IPS-18a (cell line): ENCODE data around the gene VSIG10L2.

Source experiments
- H3K27ac ChIP-seq: one replicate; pipeline ENCODE4 v1.5.1; 2013; ENCODE audit warnings: low read length
- H3K27me3 ChIP-seq: one replicate; pipeline ENCODE4 v1.6.1; 2013; ENCODE audit warnings: mild to moderate bottlenecking, low read length; ENCODE audit not compliant: control insufficient read depth, insufficient read depth
- H3K36me3 ChIP-seq: one replicate; pipeline ENCODE4 v1.6.1; 2013; ENCODE audit warnings: low read depth, low read length; ENCODE audit not compliant: control insufficient read depth
- H3K4me1 ChIP-seq: one replicate; pipeline ENCODE4 v1.6.1; 2013; ENCODE audit warnings: low read depth, low read length; ENCODE audit not compliant: control insufficient read depth
- H3K4me3 ChIP-seq: one replicate; pipeline ENCODE4 v1.5.1; 2013; ENCODE audit warnings: low read length
- H3K9ac ChIP-seq: one replicate; pipeline ENCODE4 v1.6.1; 2013; ENCODE audit warnings: mild to moderate bottlenecking, low read length, moderate library complexity
- H3K9me3 ChIP-seq: one replicate; pipeline ENCODE4 v1.6.1; 2013; ENCODE audit warnings: low read depth, low read length; ENCODE audit not compliant: control insufficient read depth

VSIG10L2 gene

DNA sequence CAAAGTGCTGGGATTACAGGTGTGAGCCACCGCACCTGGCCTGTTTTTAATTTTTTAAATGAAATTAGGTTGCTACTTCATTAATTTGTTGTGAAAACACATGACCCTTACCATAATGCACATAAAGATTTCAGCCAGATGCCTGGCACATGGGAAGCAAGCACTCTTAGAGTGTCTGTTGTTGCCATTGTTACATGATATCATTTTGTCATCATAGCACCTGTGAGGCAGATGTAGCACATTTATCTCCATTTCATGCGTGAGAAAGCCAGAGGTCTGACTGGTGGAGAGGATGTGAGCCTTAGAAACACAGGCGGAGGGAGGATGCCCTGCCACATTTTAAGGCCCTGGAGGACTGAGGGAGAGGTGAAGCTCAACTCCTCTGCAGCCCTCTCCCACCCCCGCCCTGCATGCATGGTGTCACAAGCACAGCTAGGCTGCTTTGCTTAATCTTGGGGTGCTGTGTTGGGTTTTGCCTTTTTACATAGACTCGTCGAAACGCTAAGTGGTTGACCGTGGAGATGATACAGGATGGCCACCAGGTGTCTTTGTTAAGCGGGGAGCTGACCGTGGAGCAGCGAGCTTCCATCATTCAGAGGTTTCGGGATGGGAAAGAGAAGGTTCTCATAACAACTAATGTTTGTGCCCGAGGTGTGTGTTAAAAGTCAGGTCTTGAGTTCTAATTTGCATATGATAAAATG, 27.6 kb upstream of the VSIG10L2 start:
- Histone ChIP-seq H3K9ac (no peak overlapping the region), H3K4me1 (no peaks in the 10 kb centered on the region), H3K36me3 (no peaks in the 10 kb centered on the region), H3K9me3 (no peaks in the 10 kb centered on the region), H3K4me3 (no peak overlapping the region), H3K27me3 (no peaks in the 10 kb centered on the region), H3K27ac (no peak overlapping the region)

DNA sequence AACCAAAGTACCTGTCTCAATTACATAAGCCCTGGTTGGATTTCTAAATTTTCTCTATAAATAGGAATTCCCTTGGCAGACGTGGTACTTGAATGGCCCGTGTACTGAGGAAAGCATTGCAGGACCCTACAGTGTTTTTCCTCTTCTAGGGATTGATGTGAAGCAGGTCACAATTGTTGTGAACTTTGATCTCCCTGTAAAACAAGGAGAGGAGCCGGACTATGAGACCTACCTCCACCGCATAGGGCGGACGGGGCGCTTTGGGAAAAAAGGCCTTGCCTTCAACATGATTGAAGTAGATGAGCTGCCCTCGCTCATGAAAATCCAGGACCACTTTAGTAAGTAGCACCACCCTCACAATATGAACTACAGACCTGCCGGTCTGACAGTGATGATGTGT, 24.8 kb upstream of the VSIG10L2 start:
- no peaks in the 10 kb centered on the region for H3K27me3 ChIP-seq
- H3K36me3 ChIP-seq: no peaks in the 10 kb centered on the region
- no peaks in the 10 kb centered on the region for H3K4me1 ChIP-seq
- H3K27ac ChIP-seq: no peak overlapping the region
- H3K4me3 ChIP-seq: no peak overlapping the region
- H3K9me3 ChIP-seq: no peaks in the 10 kb centered on the region
- no peak overlapping the region for H3K9ac ChIP-seq

DNA sequence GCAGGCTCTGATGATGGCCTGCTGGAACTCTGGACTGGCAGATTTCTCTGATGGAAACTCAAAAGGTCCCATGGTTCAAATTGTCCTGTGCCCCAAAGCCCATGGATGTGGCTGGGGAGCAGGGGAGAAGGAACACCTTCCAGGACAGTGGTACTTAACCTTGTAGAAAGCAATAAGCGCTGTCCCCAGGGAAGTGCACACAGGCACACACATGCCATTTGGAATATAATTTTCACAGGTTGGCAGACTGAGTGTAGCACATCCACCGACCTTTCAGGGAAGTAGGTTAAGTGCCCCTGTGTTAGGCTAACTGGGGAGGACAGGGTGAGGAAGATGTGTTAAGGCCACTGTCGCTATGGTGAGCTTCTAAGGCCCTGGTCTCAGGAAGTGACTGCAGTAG, 23.7 kb upstream of the VSIG10L2 start:
- Histone ChIP-seq H3K4me3 (no peak overlapping the region), H3K4me1 (no peaks in the 10 kb centered on the region), H3K9ac (no peak overlapping the region), H3K27me3 (no peaks in the 10 kb centered on the region), H3K27ac (no peak overlapping the region), H3K36me3 (no peaks in the 10 kb centered on the region), H3K9me3 (no peaks in the 10 kb centered on the region)

DNA sequence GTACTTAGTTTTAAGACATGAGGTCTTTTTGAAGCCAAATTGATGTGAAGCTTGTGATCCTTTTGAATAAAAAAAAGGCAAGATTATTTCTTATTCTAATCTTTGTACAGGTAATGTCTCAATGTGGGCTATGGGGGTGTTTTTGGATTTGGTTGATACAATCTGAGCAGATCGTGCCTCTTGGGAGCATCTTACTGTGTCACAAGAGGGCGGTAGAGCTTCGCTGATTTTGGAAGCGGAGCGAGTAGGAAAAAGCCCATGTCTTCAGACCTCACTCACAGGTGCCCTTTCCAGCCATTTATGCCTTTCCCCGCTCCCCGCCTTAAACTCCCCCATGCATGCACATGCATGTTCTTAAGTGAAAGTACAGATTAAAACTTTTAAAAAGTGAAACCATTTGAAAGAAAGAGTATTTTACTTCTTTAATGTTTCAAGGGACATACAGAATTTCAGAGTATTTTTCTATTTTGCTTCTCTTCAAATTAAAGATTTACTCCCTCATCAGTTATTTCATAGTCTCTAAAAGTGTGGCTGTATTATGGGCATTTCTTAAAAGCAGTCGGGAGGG, 22.7 kb upstream of the VSIG10L2 start:
- H3K36me3 ChIP-seq: no peaks in the 10 kb centered on the region
- no peak overlapping the region for H3K4me3 ChIP-seq
- H3K27ac ChIP-seq: no peak overlapping the region
- no peaks in the 10 kb centered on the region for H3K9me3 ChIP-seq
- no peaks in the 10 kb centered on the region for H3K27me3 ChIP-seq
- H3K4me1 ChIP-seq: no peaks in the 10 kb centered on the region
- H3K9ac ChIP-seq: no peak overlapping the region

DNA sequence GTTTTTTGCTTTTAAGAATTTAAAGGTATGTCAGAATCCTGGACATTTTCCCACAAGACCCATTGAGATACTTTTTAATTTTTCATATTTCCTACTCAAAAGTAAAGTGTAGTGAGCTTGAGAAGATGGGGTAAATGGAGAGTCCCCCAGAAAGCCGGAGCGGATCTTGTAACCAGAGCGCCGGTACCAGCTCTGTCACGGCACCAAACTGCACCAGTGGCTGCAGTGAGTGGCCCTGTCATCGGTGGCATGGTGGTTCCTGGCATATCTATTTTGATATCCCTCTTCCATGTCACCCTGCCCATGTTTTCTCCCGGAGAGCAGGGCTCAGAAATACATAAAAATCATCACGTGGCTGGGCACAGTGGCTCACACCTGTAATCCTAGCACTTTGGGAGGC, 22.2 kb upstream of the VSIG10L2 start:
- H3K27me3 ChIP-seq: no peaks in the 10 kb centered on the region
- H3K27ac ChIP-seq: no peak overlapping the region
- no peaks in the 10 kb centered on the region for H3K9me3 ChIP-seq
- no peaks in the 10 kb centered on the region for H3K4me1 ChIP-seq
- H3K36me3 ChIP-seq: no peaks in the 10 kb centered on the region
- no peak overlapping the region for H3K4me3 ChIP-seq
- H3K9ac ChIP-seq: no peak overlapping the region

DNA sequence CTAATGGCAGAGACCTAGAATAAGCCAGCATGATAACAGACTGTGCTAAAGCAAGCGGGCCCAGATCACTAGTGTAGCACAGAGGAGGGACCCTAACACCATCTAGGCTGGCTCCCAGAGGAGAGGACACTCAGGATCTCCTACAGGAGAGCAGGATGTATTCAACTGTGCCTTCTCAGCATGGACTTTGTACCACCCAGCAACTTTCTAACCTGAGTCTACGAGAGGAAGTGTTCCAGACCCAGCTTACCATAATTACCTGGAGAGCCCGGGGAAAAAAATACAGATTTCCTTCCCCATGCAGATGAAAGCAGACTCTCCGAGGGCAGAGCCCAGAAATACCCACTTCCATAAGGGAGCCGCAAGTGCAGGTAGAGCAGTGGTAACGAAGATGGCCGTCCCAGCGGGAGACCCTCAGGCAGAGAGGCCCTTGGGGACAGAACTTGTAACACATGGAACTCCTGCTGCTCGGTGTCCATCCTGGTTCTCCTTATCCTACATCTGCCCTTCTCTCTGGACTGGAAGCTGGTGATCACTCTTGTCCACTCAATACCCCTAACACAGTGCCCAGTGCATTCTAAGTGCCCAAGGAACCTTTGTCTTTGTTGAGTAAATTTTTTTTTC, 21.3 kb upstream of the VSIG10L2 start:
- H3K9me3 ChIP-seq: no peaks in the 10 kb centered on the region
- no peak overlapping the region for H3K9ac ChIP-seq
- no peaks in the 10 kb centered on the region for H3K27me3 ChIP-seq
- no peaks in the 10 kb centered on the region for H3K36me3 ChIP-seq
- no peak overlapping the region for H3K27ac ChIP-seq
- no peaks in the 10 kb centered on the region for H3K4me1 ChIP-seq
- no peak overlapping the region for H3K4me3 ChIP-seq

DNA sequence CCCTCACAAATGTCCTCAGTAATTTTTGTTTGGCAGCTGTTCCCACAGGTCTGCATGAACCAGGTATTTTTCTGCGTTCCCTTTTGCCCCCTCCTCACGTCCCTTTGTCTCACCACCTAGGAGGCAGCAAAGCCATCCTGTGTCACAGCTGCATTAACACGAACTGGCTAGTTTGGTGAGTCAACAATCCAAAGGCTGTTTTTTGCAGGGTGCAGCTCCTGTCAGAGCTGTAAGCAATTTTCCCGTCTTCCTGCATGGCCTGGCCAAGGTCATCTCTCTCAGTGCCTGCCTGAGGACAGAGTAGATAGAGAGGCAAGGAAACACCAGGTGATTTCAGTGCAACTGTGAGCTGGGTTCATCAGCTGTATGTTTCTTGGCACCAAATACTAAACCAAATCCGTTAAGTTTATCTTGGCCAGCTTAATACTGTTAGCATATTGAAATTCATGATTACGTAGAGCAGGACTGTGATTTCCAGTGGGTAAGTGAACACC, 20.6 kb upstream of the VSIG10L2 start:
- Histone ChIP-seq H3K4me1 (no peaks in the 10 kb centered on the region), H3K27me3 (no peaks in the 10 kb centered on the region), H3K27ac (no peak overlapping the region), H3K36me3 (no peaks in the 10 kb centered on the region), H3K4me3 (no peak overlapping the region), H3K9me3 (no peaks in the 10 kb centered on the region), H3K9ac (no peak overlapping the region)

DNA sequence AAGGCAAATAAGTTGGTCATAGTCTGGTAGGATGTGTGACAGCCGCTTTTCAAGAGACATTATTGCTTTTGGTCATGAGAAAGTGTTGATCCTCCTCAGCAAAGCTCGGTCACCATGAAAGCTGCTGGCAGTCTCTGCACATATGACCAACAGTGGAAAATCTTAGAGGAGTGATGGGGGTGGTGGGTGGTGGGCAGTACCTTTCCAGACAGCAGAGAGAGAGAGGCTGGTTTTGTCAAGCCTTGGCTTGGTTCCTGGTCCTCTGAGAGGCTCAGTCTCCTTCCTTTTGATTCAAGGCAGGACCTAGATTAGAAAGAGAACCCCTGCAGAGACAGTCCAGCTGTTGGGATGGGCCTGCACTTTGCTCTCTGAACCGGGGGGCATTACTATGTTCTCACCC, 20.0 kb upstream of the VSIG10L2 start:
- Histone ChIP-seq H3K36me3 (no peaks in the 10 kb centered on the region), H3K27me3 (no peaks in the 10 kb centered on the region), H3K4me1 (no peaks in the 10 kb centered on the region), H3K4me3 (no peak overlapping the region), H3K27ac (no peak overlapping the region), H3K9me3 (no peaks in the 10 kb centered on the region), H3K9ac (no peak overlapping the region)

DNA sequence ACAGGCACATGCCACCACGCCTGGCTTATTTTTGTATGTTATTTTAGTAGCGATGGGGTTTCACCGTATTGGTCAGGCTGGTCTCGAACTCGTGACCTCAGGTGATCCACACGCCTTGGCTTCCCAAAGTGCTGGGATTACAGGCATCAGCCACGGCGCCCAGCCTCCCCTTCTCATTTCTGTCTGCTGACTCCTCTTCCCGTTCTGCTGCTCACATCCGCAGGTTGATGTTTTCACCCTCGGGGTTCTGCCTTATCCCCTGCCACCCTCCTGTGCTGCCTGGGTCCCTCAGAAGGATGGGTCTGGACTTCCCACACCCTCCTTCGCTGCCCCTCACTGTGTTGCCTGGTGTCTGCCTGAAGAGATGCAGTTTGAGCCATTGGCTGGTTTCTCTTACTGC, 19.2 kb upstream of the VSIG10L2 start:
- Histone ChIP-seq H3K9ac (no peak overlapping the region), H3K9me3 (no peaks in the 10 kb centered on the region), H3K4me1 (peaks cover under 1% of the 10 kb centered on the region), H3K27ac (no peak overlapping the region), H3K36me3 (no peaks in the 10 kb centered on the region), H3K4me3 (no peak overlapping the region), H3K27me3 (peaks cover 7% of the 10 kb centered on the region)

DNA sequence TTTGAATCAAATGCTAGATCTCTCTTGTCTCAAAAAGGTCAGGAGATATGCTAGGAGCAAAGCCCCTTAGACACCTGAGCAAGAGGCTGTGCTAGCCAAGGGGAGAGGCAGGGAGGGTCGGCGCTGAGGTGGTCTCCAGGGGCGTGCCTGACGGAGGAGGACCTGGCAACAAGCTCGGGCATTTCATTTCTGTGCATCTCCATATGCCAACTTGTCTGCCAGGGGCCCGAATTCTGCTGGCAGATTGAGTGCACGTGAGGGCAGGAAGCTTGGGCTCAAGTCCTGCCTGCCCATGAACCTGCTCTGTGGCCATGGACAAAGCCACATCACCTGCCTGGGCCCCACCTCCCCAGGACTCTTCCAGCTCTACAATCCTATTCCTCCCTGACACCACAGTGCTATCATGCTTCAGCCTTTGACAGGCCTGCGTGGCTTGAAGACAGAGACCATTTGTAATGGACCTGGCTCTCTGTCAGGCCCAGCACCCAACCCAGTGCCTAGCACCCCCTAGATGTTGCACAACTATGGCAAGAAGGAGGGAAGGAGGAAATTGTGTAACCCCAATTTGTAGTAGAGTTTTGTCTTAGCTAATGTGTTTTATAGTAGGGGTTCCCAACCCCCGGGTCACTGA, 16.3 kb upstream of the VSIG10L2 start:
- Histone ChIP-seq H3K9ac (no peak overlapping the region), H3K27ac (no peak overlapping the region), H3K4me3 (no peak overlapping the region), H3K27me3 (peaks cover 20% of the 10 kb centered on the region), H3K9me3 (no peaks in the 10 kb centered on the region), H3K36me3 (no peaks in the 10 kb centered on the region), H3K4me1 (peaks cover 20% of the 10 kb centered on the region)

DNA sequence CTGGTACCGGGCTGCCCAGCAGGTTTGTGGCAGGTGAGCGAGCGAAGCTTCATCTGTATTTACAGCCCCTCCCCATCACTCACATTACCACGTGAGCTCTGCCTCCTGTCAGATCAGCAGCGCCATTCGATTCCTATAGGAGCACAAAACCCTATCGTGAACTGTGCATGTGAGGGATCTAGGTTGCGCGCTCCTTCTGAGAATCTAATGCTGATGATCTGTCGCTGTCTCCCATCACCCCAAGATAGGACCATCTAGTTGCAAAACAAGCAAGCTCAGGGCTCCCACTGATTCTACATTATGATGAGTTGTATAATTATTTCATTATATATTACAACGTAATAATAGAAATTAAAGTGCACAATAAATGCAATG, 15.8 kb upstream of the VSIG10L2 start:
- no peak overlapping the region for H3K4me3 ChIP-seq
- no peak overlapping the region for H3K27ac ChIP-seq
- no peaks in the 10 kb centered on the region for H3K9me3 ChIP-seq
- peaks cover 20% of the 10 kb centered on the region for H3K27me3 ChIP-seq
- no peak overlapping the region for H3K9ac ChIP-seq
- H3K4me1 ChIP-seq: peaks cover 20% of the 10 kb centered on the region
- no peaks in the 10 kb centered on the region for H3K36me3 ChIP-seq
